Activated CD8-positive, alpha-beta memory T cell treated with anti-CD3 and anti-CD28 coated beads for 1 hour (primary cell): ENCODE data around the gene MGST1.
"Not testable (repeated sequence)": the region's sequence is repeated elsewhere in the genome, so short reads cannot be mapped to it uniquely, and the experiment has no call there.

Experiments
- DNase-seq, 2 donors: peaks; one replicate each; pipeline ENCODE4 v3.0.0-alpha.2; 2020; ENCODE audit warnings: low read depth in 1 of 2; ENCODE audit errors: extremely low read depth in 1 of 2

Gene MGST1

GRCh38 chr12:16350682-16351081 is 3.2 kb downstream of the MGST1 start:
- DNase-seq, result no peak

GRCh38 chr12:16352481-16352880 is 5.0 kb downstream of the MGST1 start:
- DNase-seq, result no peak

- no peak for DNase-seq
Measured at GRCh38 chr12:16358878-16359277, 11.4 kb downstream of the MGST1 start.

GRCh38 chr12:16359512-16360491 is 12.4 kb downstream of the MGST1 start:
- DNase-seq, result no peak

GRCh38 chr12:16361142-16361783 is 13.8 kb downstream of the MGST1 start:
- DNase-seq, result no peak

- DNase-seq, result no peak
Measured at GRCh38 chr12:16362550-16362949, 15.1 kb downstream of the MGST1 start.

- no peak for DNase-seq
Measured at GRCh38 chr12:16369156-16369555, 21.7 kb downstream of the MGST1 start.

- no peak for DNase-seq
Measured at GRCh38 chr12:16370096-16370495, 22.7 kb downstream of the MGST1 start.

GRCh38 chr12:16382652-16383312 is 35.3 kb downstream of the MGST1 start:
- not testable (repeated sequence) for DNase-seq

- no peak for DNase-seq
Measured at GRCh38 chr12:16384732-16385131, 37.3 kb downstream of the MGST1 start.

GRCh38 chr12:16385782-16386646 is 38.6 kb downstream of the MGST1 start:
- no peak for DNase-seq

- no peak for DNase-seq
Measured at GRCh38 chr12:16387919-16388318, 40.5 kb downstream of the MGST1 start.

GRCh38 chr12:16389594-16389993 is 42.1 kb downstream of the MGST1 start:
- no peak for DNase-seq

GRCh38 chr12:16392846-16393535 is 45.5 kb downstream of the MGST1 start:
- no peak for DNase-seq

GRCh38 chr12:16399101-16399500 is 51.7 kb downstream of the MGST1 start:
- DNase-seq, result no peak

- DNase-seq, result not testable (repeated sequence)
Measured at GRCh38 chr12:16401835-16402234, 54.4 kb downstream of the MGST1 start.

- DNase-seq, result no peak
Measured at GRCh38 chr12:16407346-16407745, 59.9 kb downstream of the MGST1 start.
